Measurements from ENCODE around the gene ZFAND5.
A peak's percentile ranks its signal among the peaks of the same experiment; 100 is the strongest.

ZFAND5 gene

DNA sequence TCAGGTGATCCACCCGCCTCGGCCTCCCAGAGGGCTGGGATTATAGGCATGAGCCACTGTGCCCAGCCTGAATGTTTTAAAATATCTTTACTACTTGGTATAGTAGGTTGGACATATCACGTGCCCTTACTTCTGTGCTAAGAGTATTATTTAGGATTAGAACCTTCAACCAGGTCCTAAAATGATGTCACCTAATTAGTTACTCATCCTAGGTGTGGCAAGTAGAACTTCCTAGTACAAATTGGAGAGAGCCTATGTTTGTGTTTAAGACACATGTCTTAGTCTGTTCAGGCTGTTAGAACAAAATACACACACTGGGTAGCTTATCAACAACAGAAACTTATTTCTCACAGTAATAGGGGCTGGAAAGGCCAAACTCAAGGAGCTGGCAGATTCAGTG, 51.5 kb downstream of the ZFAND5 start:
- H3K4me3 ChIP-seq = no peak overlapping the region
- TF ChIP-seq, protein P1, sequence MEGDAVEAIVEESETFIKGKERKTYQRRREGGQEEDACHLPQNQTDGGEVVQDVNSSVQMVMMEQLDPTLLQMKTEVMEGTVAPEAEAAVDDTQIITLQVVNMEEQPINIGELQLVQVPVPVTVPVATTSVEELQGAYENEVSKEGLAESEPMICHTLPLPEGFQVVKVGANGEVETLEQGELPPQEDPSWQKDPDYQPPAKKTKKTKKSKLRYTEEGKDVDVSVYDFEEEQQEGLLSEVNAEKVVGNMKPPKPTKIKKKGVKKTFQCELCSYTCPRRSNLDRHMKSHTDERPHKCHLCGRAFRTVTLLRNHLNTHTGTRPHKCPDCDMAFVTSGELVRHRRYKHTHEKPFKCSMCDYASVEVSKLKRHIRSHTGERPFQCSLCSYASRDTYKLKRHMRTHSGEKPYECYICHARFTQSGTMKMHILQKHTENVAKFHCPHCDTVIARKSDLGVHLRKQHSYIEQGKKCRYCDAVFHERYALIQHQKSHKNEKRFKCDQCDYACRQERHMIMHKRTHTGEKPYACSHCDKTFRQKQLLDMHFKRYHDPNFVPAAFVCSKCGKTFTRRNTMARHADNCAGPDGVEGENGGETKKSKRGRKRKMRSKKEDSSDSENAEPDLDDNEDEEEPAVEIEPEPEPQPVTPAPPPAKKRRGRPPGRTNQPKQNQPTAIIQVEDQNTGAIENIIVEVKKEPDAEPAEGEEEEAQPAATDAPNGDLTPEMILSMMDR (IDR thresholded peaks at IDR 0.05) = no peak
- no peak for DNase-seq (ENCODE audit: low spot score)
- H3K27ac ChIP-seq = no peak overlapping the region

DNA sequence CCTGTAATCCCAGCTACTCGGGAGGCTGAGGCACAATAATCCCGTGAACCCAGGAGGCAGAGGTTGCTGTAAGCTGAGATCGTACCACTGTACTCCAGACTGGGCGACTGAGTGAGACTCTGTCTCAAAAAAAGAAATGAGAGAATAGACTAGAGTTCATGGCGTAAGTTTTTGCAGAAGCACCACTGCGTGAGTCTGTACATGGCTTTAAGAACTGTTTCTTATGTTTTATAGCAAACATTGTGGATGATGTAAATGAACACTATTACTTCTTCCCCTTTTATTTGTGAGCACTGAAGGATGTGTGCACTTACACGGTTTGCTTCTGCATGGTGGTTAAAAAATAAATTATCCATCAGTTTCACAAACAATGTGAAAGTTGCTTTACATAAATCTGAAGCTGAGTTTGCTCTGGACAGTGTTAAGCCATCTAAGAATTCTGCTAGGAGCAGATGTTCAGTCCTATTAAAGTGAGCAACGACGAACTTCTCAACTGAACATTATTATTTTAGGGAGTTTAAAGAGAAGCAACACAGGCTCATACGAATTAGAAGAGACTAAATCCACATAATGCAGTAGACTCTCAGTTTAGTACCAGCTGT, 52.5 kb downstream of the ZFAND5 start:
- Histone ChIP-seq H3K4me3 (no peak overlapping the region), H3K27ac (no peak overlapping the region)
- TF ChIP-seq, protein P1 (IDR thresholded peaks at IDR 0.05) = no peak
- no peak for DNase-seq (ENCODE audit: low spot score)

DNA sequence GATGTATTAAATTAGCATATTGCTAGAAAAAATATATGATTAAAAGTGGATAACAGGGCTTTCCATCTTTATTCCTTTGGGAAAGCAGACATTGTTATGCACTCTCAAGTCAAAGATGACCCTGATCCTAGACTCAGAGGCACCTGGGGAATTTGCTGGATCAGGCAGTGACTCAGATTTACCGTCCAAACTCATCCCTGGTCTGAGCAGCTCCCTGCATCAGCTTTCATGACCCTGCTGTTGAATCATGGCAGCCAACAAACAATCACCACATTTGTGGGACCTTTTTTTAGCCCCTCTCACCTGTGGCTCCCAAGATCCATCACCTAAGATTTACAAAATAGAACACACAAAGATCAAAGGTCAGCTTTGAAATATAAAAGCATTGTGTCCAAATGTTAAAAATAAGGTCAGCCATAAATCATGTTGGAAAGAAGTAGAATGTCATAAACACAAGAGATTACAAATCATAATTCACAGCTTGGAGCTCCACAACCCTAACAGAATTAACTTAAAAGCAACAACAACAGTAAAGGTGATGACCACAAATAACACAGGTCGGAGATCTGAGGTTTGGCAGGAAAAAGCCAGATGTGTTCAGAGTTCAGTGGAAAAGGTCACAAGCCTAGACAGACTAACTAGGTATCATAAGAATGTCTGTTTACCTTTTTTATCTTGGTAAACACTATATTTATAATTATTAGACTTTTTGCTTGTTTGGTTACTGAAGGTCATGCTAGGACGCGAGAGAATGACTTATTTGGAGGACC, 55.5 kb downstream of the ZFAND5 start:
- Histone ChIP-seq H3K27ac (no peak overlapping the region), H3K4me3 (no peak overlapping the region)
- TF ChIP-seq, protein P1 (IDR thresholded peaks at IDR 0.05) = no peak
- no peak for DNase-seq (ENCODE audit: low spot score)

DNA sequence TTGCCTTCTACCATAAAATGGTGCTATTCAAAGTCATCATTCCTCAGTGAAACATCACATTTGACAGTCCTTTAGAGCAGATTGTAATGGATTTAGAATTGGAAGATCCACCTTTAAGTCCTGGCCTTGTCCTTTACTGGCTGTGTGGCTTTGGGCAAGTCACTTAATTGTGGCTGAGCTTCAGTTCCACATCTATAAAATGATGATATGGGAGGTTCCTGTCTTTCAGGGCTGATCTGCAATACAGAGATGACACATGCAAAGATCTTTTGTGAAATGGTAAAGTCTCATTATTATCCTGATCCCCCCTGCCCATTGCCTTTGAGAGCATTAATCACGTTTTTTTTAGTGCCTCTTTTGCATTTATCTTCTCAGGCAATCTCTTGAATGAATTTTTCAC, 58.2 kb downstream of the ZFAND5 start:
- no peak for DNase-seq (ENCODE audit: low spot score)
- Histone ChIP-seq H3K4me3 (no peak overlapping the region), H3K27ac (no peak overlapping the region)
- TF ChIP-seq, protein P1 (IDR thresholded peaks at IDR 0.05) = no peak

DNA sequence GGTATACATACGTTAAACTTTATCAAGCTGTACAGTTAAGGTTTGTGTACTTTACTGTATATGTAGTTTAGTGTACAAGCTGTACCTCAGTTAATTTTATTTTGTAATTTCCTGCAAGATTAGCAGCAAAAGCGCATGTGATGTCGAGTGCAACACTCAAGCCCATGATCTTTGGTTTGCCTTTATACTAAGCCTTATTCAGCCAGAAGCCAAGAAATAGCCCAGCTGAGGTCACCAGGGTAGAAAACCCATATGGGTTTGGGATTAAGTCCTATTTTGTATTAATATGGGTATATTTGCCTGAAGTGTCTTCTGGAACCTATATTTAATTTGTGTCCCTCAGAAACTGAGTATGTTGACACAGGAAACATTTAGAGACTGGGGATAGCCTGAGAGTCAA, 59.3 kb downstream of the ZFAND5 start:
- TF ChIP-seq, protein P1 (IDR thresholded peaks at IDR 0.05) = no peak
- no peak for DNase-seq (ENCODE audit: low spot score)
- peak overlapping the region; percentile 57 to 69 for H3K27ac ChIP-seq

DNA sequence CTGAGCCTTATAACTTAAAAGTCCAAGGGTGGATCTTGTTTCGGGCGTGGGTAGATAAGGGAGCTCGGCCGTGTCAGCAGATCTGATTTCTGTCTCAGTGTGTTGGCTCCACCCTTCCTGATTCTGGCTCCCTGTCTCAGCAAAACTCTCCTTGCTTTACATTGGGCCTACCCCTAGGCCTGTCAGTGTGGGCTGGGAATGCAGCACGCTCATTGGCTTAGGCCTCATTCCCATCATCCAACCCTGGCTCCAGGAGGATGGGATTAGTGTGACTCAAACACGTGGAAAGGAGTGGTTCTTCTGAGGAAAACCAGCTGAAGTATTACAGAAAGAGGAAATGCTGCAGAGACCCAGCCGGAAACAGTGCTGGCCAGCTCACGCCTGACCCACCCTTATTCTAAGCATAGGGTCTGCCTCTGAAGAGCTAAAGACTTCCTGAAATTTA, 59.9 kb downstream of the ZFAND5 start:
- TF ChIP-seq, protein P1 (IDR thresholded peaks at IDR 0.05) = no peak
- peak; percentile 90 for DNase-seq (ENCODE audit: low spot score)
- H3K27ac ChIP-seq = peak overlapping the region; percentile 68 to 79
- H3K4me3 ChIP-seq = peak overlapping the region; percentile 59

More for the DNA sequence above, 59.3 kb downstream of the ZFAND5 start:
- H3K4me3 ChIP-seq = peak overlapping the region; percentile 59

DNA sequence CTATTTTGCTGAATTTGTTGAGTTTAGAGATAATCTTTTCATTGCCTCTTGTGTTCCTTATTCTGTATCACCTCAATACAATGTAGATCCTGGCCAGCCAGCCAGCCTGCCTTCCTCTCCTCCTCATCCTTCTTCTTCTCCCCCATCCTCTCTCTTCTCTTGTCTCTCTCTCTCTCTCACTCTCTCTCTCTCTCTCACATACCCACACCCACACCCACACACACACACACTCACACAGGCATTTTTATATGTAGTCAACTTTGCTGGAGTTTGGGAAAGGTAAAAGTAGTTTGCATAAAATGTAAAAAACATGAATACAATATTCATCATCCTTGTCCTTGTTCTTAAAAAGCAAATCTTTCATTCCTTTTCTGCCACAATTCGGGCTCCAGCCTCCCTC, 60.5 kb downstream of the ZFAND5 start:
- Histone ChIP-seq H3K27ac (peak overlapping the region; percentile 68 to 79), H3K4me3 (peak overlapping the region; percentile 57)
- no peak for DNase-seq (ENCODE audit: low spot score)
- TF ChIP-seq, protein P1 (IDR thresholded peaks at IDR 0.05) = no peak

All from coronary artery (tissue), 2 donors.